ENCODE data around the gene PRKCA. TPM values are rescaled to one million over a fixed set of nuclear protein-coding genes. Genes with fewer than 3 reads are reported as not detected.

The PRKCA gene
- total and polyA plus RNA-seq, 10 of the 15 experiments (the other 5 are each of a cell fraction or from before 2014, with no cell fraction given) = 0.11 to 14.6 (median 0.72) TPM

- ChIA-PET CTCF (interaction anchor here (0.6 to 1.6 kb wide), 7 partner anchors 9 to 160 kb away, joined by 3 to 5 read pairs (median 3); no protein-coding TSS in a partner anchor), POLR2A (interaction anchor here (1.9 kb wide), 1 partner anchor 12 kb away, joined by 5 read pairs; no protein-coding TSS in a partner anchor), SMC1A (ENCODE audit: uncharacterized antibody, unreplicated experiment) (interaction anchor here (0.9 to 2.6 kb wide), 4 partner anchors 12 to 66 kb away, joined by 4 to 12 read pairs (median 4); no protein-coding TSS in a partner anchor), RAD21 (ENCODE audit: unreplicated experiment) (interaction anchor here (0.9 to 2.3 kb wide), 2 partner anchors 73 to 81 kb away, joined by 4 to 13 read pairs; no protein-coding TSS in a partner anchor)
- Histone ChIP-seq H3K9me3 (replicated peaks; ENCODE audit: control insufficient read depth, insufficient read depth, low read length) (no peaks in the 10 kb centered on the region), H3K4me2 (ENCODE audit: control insufficient read depth, insufficient read depth) (no peak overlapping the region), H3K4me3 (no peak overlapping the region), H3K36me3 (ENCODE audit: control insufficient read depth in 2 of 2, insufficient read depth in 2 of 2, low read length in 1 of 2) (no peaks in the 10 kb centered on the region; a peak in 1 of 4 replicates), H2AFZ (ENCODE audit: control insufficient read depth, low read depth, low read length) (no peak overlapping the region), H3K9ac (ENCODE audit: control insufficient read depth, insufficient read depth, low read length) (no peak overlapping the region), H3K27ac (ENCODE audit: control insufficient read depth, insufficient read depth) (no peak overlapping the region), H4K20me1 (ENCODE audit: control insufficient read depth, insufficient read depth) (no peaks in the 10 kb centered on the region), H3K27me3 (replicated peaks in 1 of 2; ENCODE audit: control insufficient read depth in 2 of 2, insufficient read depth in 2 of 2, low read length in 1 of 2) (no peaks in the 10 kb centered on the region), H3K79me2 (ENCODE audit: control insufficient read depth, insufficient read depth, low read length) (no peaks in the 10 kb centered on the region), H3K4me1 (ENCODE audit: control insufficient read depth, insufficient read depth, low read length) (no peaks in the 10 kb centered on the region)
- DNase-seq (ENCODE audit: low read depth, low spot score) (no peak), ATAC-seq (no peak), FAIRE-seq (no peak)
- BruUV-seq (replicated peaks) = no TSS peak
- in situ Hi-C loops (cut with MboI) = no loop called here
- intact Hi-C loops (cut with micrococcal nuclease; ENCODE audit: unreplicated experiment) = no loop called here
- TF ChIP-seq BCL3 (IDR thresholded peaks at IDR 0.05; ENCODE audit: borderline replicate concordance, insufficient read depth, low read depth, low read length, poor library complexity, severe bottlenecking) (no peak), ZNF24 (IDR thresholded peaks at IDR 0.05) (no peak), POLR2AphosphoS5 (IDR thresholded peaks at IDR 0.05; ENCODE audit: low read length) (no peak), NFYB (IDR thresholded peaks at IDR 0.05; ENCODE audit: insufficient read depth, low read depth, low read length) (no peak), ZNF622 (IDR thresholded peaks at IDR 0.05) (no peak), NKRF (conservative IDR thresholded peaks at IDR 0.05) (no peak), BCL11A (IDR thresholded peaks at IDR 0.05; ENCODE audit: low read depth, low read length) (no peak), CREB1 (IDR thresholded peaks at IDR 0.05; ENCODE audit: low read depth) (no peak), DPF2 (IDR thresholded peaks at IDR 0.05) (no peak), SMAD5 (IDR thresholded peaks at IDR 0.05; ENCODE audit: low read depth) (no peak), NBN (IDR thresholded peaks at IDR 0.05) (no peak), SUZ12 (IDR thresholded peaks at IDR 0.05; ENCODE audit: unreplicated experiment) (no peak), NR2C1 (IDR thresholded peaks at IDR 0.05) (no peak), KAT2A (conservative IDR thresholded peaks at IDR 0.05; ENCODE audit: control insufficient read depth, low read depth, low read length) (no peak), MTA3 (IDR thresholded peaks at IDR 0.05; ENCODE audit: borderline replicate concordance, low read length) (no peak)
- WGBS (ENCODE audit: insufficient coverage, insufficient replicate concordance, low lambda C conversion rate, missing lambda C conversion rate) = 24% methylated on average over 3 of the region's 3 CpGs
Observed at GRCh38 chr17:66632731-66633130, 330.3 kb downstream of the PRKCA start.

Data from GM12878 (cell line).